A673 (cell line): ENCODE results near the gene BICD2.

Experiments
- EZH2 ChIP-seq: fragments of 200-600 bp; sonication (generic); IDR thresholded peaks from 2 replicates; pipeline ENCODE4 v1.6.1; 2017; ENCODE audit warnings: borderline replicate concordance, low read depth, mild to moderate bottlenecking, mixed read lengths, antibody characterized with exemption, low read length; ENCODE audit not compliant: poor library complexity, severe bottlenecking
- TF ChIP-seq, protein P1 (sequence below): fragments of 300-800, 200-600 bp; sonication (generic); conservative IDR thresholded peaks from 2 replicates; pipeline ENCODE4 v1.5.1; 2017; ENCODE audit warnings: low read depth, mild to moderate bottlenecking, antibody characterized with exemption, low read length, moderate library complexity, mixed read lengths

DNA sequence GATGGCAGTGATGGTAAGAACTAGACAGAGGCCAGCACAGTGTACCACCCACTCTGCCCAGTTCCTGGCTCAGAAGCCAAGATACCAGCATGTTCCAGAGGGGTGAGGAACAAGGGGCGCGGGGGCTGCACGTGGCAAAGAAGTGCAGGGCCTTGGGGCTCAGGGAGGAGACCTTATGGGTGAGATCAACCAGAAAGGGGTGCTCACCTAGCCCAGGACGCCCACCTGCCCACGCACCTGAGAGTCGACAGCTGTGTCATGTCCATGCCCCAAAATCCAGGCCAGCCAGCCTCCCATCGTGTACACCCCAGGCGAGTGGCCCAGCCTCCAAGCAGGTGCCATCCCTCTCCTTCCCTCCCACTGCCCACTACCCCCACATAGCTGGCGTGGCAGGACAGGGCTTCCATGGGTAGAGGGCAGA, 34.9 kb downstream of the BICD2 start:
- TF ChIP-seq EZH2 = no peak
- TF ChIP-seq, protein P1, sequence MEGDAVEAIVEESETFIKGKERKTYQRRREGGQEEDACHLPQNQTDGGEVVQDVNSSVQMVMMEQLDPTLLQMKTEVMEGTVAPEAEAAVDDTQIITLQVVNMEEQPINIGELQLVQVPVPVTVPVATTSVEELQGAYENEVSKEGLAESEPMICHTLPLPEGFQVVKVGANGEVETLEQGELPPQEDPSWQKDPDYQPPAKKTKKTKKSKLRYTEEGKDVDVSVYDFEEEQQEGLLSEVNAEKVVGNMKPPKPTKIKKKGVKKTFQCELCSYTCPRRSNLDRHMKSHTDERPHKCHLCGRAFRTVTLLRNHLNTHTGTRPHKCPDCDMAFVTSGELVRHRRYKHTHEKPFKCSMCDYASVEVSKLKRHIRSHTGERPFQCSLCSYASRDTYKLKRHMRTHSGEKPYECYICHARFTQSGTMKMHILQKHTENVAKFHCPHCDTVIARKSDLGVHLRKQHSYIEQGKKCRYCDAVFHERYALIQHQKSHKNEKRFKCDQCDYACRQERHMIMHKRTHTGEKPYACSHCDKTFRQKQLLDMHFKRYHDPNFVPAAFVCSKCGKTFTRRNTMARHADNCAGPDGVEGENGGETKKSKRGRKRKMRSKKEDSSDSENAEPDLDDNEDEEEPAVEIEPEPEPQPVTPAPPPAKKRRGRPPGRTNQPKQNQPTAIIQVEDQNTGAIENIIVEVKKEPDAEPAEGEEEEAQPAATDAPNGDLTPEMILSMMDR = no peak
